Panc1 (cell line): ENCODE results near the gene ERCC5.

Experiments used
- TCF7L2 ChIP-seq: IDR thresholded peaks from 2 replicates; pipeline ENCODE4 v1.6.1; 2011; ENCODE audit warnings: mild to moderate bottlenecking, low read depth, low read length, inconsistent platforms
- TF ChIP-seq, protein P1 (sequence below), 2 experiments: IDR thresholded peaks; 2 replicates each; pipeline ENCODE4 v1.6.1; 2011 to 2012; ENCODE audit warnings: low read depth in 2 of 2, control low read depth in 1 of 2, low read length in 1 of 2, mild to moderate bottlenecking in 1 of 2, moderate library complexity in 1 of 2; ENCODE audit not compliant: insufficient read depth in 1 of 2

DNA sequence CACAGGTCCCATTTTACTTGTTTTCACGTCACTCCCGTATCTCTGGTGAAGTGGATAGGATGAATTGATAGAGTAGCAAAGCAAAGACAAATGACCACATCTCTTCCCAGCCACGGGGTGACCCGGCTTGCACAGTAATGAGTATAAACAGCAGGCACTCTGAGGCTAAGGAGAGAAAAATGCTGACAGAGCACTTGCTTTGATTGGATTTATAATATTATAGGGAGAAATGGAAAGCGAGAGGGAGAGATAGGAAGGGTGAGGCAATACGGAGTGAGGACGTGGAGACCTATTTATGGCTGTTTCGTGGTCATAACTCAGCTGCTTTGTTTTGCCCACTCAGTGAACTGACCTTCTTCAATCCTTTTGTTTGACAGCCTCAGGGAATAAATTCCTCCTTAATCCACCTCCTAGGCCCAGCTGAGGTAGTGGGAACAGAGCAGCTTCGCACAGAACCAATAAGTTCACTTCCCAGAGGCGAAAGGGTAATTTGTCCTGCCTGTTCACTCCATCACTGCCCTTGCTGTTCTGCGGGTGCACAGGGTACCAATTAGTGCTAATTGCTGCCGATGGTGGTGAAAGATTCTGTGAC is 68.6 kb downstream of the ERCC5 start:
- TF ChIP-seq, protein P1, sequence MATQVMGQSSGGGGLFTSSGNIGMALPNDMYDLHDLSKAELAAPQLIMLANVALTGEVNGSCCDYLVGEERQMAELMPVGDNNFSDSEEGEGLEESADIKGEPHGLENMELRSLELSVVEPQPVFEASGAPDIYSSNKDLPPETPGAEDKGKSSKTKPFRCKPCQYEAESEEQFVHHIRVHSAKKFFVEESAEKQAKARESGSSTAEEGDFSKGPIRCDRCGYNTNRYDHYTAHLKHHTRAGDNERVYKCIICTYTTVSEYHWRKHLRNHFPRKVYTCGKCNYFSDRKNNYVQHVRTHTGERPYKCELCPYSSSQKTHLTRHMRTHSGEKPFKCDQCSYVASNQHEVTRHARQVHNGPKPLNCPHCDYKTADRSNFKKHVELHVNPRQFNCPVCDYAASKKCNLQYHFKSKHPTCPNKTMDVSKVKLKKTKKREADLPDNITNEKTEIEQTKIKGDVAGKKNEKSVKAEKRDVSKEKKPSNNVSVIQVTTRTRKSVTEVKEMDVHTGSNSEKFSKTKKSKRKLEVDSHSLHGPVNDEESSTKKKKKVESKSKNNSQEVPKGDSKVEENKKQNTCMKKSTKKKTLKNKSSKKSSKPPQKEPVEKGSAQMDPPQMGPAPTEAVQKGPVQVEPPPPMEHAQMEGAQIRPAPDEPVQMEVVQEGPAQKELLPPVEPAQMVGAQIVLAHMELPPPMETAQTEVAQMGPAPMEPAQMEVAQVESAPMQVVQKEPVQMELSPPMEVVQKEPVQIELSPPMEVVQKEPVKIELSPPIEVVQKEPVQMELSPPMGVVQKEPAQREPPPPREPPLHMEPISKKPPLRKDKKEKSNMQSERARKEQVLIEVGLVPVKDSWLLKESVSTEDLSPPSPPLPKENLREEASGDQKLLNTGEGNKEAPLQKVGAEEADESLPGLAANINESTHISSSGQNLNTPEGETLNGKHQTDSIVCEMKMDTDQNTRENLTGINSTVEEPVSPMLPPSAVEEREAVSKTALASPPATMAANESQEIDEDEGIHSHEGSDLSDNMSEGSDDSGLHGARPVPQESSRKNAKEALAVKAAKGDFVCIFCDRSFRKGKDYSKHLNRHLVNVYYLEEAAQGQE (IDR thresholded peaks at IDR 0.05; ENCODE audit: insufficient read depth in 1 of 2, low read depth in 2 of 2, low read length in 1 of 2), result no peak
- TF ChIP-seq TCF7L2, result no peak
